ENCODE data around the gene ARHGAP42. TPM values are rescaled to one million over a fixed set of nuclear protein-coding genes. Genes with fewer than 3 reads are reported as not detected.

The ARHGAP42 gene
- polyA plus RNA-seq, 1 donor (not counting 4 experiments of a cell fraction or from before 2014, with no cell fraction given), result 5.5 TPM

GRCh38 chr11:100941033-100941432 is 253.9 kb downstream of the ARHGAP42 start:
- Histone ChIP-seq H3K4me1 (ENCODE audit: control insufficient read depth, extremely low read depth, insufficient read depth, low read length) (no peaks in the 10 kb centered on the region), H2AFZ (ENCODE audit: control insufficient read depth, low read length) (no peak overlapping the region), H3K27ac (ENCODE audit: control insufficient read depth, insufficient read depth, low read length) (no peak overlapping the region), H3K9me1 (ENCODE audit: control insufficient read depth, extremely low read depth, insufficient read depth, low read length) (no peaks in the 10 kb centered on the region), H3K27me3 (ENCODE audit: control insufficient read depth, extremely low read depth, insufficient read depth, low read length) (no peaks in the 10 kb centered on the region), H3K79me2 (ENCODE audit: control insufficient read depth, insufficient read depth, low read length) (no peaks in the 10 kb centered on the region), H3K9ac (ENCODE audit: control insufficient read depth, extremely low read depth, insufficient read depth, low read length) (no peak overlapping the region), H4K20me1 (ENCODE audit: control insufficient read depth, extremely low read depth, insufficient read depth, low read length) (no peaks in the 10 kb centered on the region), H3K4me2 (ENCODE audit: control insufficient read depth, extremely low read depth, insufficient read depth, low read depth, low read length) (no peak overlapping the region), H3K4me3 (ENCODE audit: control insufficient read depth in 2 of 3, extremely low read depth in 1 of 3, insufficient read depth in 2 of 3, low read depth in 1 of 3, low read length in 3 of 3) (no peak overlapping the region), H3K36me3 (ENCODE audit: control insufficient read depth in 2 of 2, extremely low read depth in 1 of 2, insufficient read depth in 2 of 2, low read length in 2 of 2) (no peaks in the 10 kb centered on the region), H3K9me3 (ENCODE audit: control insufficient read depth, low read depth, low read length) (no peaks in the 10 kb centered on the region)
- FAIRE-seq (no peak), DNase-seq (ENCODE audit: low read depth, low spot score) (no peak)
- TF ChIP-seq EZH2 (IDR thresholded peaks at IDR 0.05; ENCODE audit: low read length) (no peak), CTCF (optimal IDR thresholded peaks at IDR 0.05 in 1 of 3, IDR thresholded peaks at IDR 0.05 in 1 of 3, conservative IDR thresholded peaks at IDR 0.05 in 1 of 3; ENCODE audit: extremely low read depth in 1 of 3, insufficient read depth in 2 of 3, low read length in 3 of 3) (no peak)
- dilution Hi-C loops (cut with MboI; ENCODE audit: extremely low pct_ligation_motif_present, low sequenced_read_pairs), result no loop called here

- H3K9me3 ChIP-seq (ENCODE audit: control insufficient read depth, low read depth, low read length), result no peaks in the 10 kb centered on the region
- no peaks in the 10 kb centered on the region for H4K20me1 ChIP-seq (ENCODE audit: control insufficient read depth, extremely low read depth, insufficient read depth, low read length)
- no peaks in the 10 kb centered on the region for H3K36me3 ChIP-seq (ENCODE audit: control insufficient read depth in 2 of 2, extremely low read depth in 1 of 2, insufficient read depth in 2 of 2, low read length in 2 of 2)
- FAIRE-seq (no peak), DNase-seq (ENCODE audit: low read depth, low spot score) (no peak)
- H3K27ac ChIP-seq (ENCODE audit: control insufficient read depth, insufficient read depth, low read length), result no peak overlapping the region
- H3K79me2 ChIP-seq (ENCODE audit: control insufficient read depth, insufficient read depth, low read length), result no peaks in the 10 kb centered on the region
- H3K4me1 ChIP-seq (ENCODE audit: control insufficient read depth, extremely low read depth, insufficient read depth, low read length), result no peaks in the 10 kb centered on the region
- no peak overlapping the region for H2AFZ ChIP-seq (ENCODE audit: control insufficient read depth, low read length)
- H3K4me3 ChIP-seq (ENCODE audit: control insufficient read depth in 2 of 3, extremely low read depth in 1 of 3, insufficient read depth in 2 of 3, low read depth in 1 of 3, low read length in 3 of 3), result no peak overlapping the region
- no peak overlapping the region for H3K9ac ChIP-seq (ENCODE audit: control insufficient read depth, extremely low read depth, insufficient read depth, low read length)
- no peak overlapping the region for H3K4me2 ChIP-seq (ENCODE audit: control insufficient read depth, extremely low read depth, insufficient read depth, low read depth, low read length)
- no peaks in the 10 kb centered on the region for H3K27me3 ChIP-seq (ENCODE audit: control insufficient read depth, extremely low read depth, insufficient read depth, low read length)
- H3K9me1 ChIP-seq (ENCODE audit: control insufficient read depth, extremely low read depth, insufficient read depth, low read length), result no peaks in the 10 kb centered on the region
- no peak for TF ChIP-seq EZH2 (IDR thresholded peaks at IDR 0.05; ENCODE audit: low read length)
- dilution Hi-C loops (cut with MboI; ENCODE audit: extremely low pct_ligation_motif_present, low sequenced_read_pairs), result no loop called here
These were observed 254.9 kb downstream of the ARHGAP42 start for GRCh38 chr11:100942016-100942415.

DNA sequence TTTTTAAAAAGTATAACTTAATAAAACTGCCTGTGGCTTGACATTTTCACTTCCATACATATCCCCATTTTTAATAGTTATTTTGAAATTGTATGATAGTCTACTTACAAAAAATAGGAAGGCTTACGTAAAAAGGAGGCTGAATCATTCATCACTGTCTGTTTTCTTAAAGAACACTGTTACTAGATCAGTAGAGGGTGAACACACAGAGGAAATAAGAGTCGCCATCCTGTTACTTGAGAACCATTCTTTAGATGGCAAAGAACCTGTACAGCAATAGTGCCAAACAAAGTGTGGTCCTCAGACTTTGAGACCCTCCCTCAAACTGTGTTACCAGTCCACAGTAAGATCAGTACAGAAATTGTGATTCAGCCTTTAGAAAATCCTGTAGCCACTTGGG is 261.8 kb downstream of the ARHGAP42 start:
- H3K79me2 ChIP-seq (ENCODE audit: control insufficient read depth, insufficient read depth, low read length), result no peaks in the 10 kb centered on the region
- H3K27ac ChIP-seq (ENCODE audit: control insufficient read depth, insufficient read depth, low read length), result no peak overlapping the region
- dilution Hi-C loops (cut with MboI; ENCODE audit: extremely low pct_ligation_motif_present, low sequenced_read_pairs), result no loop called here
- DNase-seq (ENCODE audit: low read depth, low spot score) (no peak), FAIRE-seq (no peak)
- no peaks in the 10 kb centered on the region for H3K9me1 ChIP-seq (ENCODE audit: control insufficient read depth, extremely low read depth, insufficient read depth, low read length)
- TF ChIP-seq EZH2 (IDR thresholded peaks at IDR 0.05; ENCODE audit: low read length), result no peak
- TF ChIP-seq CTCF (optimal IDR thresholded peaks at IDR 0.05 in 1 of 3, IDR thresholded peaks at IDR 0.05 in 1 of 3, conservative IDR thresholded peaks at IDR 0.05 in 1 of 3; ENCODE audit: extremely low read depth in 1 of 3, insufficient read depth in 2 of 3, low read length in 3 of 3), result no peak
- H3K4me2 ChIP-seq (ENCODE audit: control insufficient read depth, extremely low read depth, insufficient read depth, low read depth, low read length), result no peak overlapping the region
- H2AFZ ChIP-seq (ENCODE audit: control insufficient read depth, low read length), result no peak overlapping the region
- H3K36me3 ChIP-seq (ENCODE audit: control insufficient read depth in 2 of 2, extremely low read depth in 1 of 2, insufficient read depth in 2 of 2, low read length in 2 of 2), result no peaks in the 10 kb centered on the region
- no peaks in the 10 kb centered on the region for H3K4me1 ChIP-seq (ENCODE audit: control insufficient read depth, extremely low read depth, insufficient read depth, low read length)
- no peak overlapping the region for H3K9ac ChIP-seq (ENCODE audit: control insufficient read depth, extremely low read depth, insufficient read depth, low read length)
- H3K4me3 ChIP-seq (ENCODE audit: control insufficient read depth in 2 of 3, extremely low read depth in 1 of 3, insufficient read depth in 2 of 3, low read depth in 1 of 3, low read length in 3 of 3), result no peak overlapping the region
- H3K27me3 ChIP-seq (ENCODE audit: control insufficient read depth, extremely low read depth, insufficient read depth, low read length), result no peaks in the 10 kb centered on the region
- no peaks in the 10 kb centered on the region for H3K9me3 ChIP-seq (ENCODE audit: control insufficient read depth, low read depth, low read length)
- H4K20me1 ChIP-seq (ENCODE audit: control insufficient read depth, extremely low read depth, insufficient read depth, low read length), result no peaks in the 10 kb centered on the region
